Stimulated activated CD8-positive, alpha-beta memory T cell treated with anti-CD3 and anti-CD28 coated beads, Interleukin-15, amount 100 ng/mL, for 48 hours (primary cell): ENCODE results near the gene ADGRB2.

Experiments used
- DNase-seq, 2 donors: peaks; one replicate each; pipeline ENCODE4 v3.0.0-alpha.2; 2020; ENCODE audit warnings: low read depth in 2 of 2

Gene ADGRB2

DNA sequence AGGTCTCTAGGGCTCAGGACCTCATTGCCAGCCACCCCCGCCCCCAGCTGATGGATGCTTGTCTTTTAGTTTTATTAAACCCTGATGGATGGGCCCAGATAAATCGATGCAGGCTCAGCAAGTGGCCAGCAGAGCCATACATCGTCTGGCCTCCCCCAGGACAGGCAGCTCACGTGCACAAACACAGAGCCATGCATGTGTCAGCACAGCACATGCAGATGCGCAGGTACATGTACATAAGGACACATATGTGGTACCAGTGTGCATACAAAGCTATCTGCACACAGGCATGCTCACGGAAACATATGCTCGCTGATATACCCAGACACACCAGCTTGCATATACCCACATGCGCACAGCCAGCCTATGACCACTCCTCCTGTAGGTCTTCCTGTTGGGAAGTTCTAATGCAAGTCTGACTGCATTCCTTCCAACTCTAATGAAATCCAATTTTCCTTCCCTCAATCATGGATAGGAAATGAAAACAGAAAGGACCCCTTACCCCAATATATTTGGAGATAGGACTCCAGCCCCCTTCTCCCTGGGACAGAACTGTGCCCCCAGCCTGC is 61.2 kb downstream of the ADGRB2 start:
- no peak for DNase-seq

DNA sequence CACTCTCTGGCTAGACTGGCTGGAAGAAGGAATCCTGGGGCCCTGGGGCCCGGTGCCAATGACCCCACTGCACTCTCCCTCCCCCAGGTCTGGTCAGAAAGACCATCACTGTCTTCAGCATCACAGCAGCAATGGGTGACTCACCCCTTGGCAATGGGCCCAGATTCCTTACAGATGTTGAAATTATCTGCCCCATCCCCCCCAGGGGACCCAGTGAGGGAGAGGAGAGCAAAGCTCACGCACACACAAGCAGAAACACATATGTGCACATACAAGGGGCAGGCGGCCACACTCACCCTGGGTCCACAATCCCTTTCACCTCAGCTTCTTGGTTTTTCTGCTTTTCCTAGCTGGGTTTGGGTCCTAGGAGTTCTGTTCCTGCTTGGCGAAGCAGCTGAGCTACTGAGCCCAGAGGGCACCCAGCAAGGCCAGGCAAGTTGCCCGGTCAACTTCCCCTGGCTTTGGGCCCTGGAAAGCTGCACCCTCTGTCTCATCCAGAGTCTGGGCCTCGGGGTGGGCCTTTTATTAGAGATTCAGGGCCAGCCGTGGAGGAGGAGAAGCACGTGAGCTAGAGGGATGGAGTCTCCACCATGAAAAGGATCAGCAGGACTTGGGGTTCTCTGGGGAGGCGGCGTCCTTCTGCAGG is 62.9 kb downstream of the ADGRB2 start:
- DNase-seq = no peak

DNA sequence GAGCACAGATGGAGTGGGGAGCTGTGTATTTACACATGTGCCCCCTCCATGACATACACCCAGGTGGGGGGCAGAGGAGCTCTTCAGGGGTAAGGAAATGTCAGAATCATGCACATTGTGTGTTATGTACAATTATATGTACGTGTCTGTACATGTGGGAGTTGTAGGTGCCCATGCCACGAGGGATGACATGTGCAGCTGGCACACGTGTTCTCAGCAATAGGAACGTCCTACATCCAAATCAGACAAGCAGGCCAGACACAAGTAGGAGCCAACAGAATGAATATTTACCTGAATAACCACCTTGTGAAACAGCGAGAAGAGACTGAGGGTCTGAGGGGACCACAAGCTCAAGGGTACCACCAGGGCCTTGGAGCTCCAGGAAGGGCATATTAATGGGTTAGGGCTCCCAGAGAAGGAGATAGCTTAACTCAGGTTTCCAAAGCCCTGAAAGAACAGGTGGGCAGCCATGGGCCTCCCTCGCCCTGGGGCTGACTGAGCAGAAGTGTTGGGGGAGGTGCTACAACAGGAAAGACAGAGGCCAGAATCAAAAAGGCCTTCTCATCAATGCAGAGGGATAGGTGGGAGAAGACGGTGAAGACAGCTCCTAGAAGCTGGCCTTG is 63.6 kb downstream of the ADGRB2 start:
- no peak for DNase-seq

DNA sequence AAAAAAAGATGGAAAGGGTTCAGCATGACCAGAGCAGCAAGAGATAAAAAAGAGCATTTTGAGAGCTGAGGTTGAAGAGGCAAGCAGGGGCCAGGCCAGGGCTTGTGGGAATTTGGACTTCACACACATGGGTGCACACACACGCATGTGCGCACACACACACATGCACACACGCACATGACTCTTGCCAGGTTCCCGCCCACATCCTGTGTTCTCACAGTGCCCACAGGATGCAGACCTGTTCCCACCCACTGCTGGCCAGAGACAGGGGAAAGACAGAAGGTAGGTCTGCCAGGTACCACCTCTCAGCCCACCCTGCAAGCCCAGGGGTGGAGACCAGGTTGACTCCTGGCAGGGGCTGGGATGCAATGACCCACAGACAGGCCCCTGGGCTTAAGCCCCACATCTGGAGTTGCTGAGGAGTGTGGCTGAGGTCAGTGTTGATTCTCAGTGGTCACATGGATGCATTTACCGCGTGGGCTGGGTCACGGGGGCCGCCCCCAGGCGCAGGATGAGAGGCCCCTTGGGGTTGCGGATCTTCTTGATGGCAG is 64.7 kb downstream of the ADGRB2 start:
- no peak for DNase-seq

DNA sequence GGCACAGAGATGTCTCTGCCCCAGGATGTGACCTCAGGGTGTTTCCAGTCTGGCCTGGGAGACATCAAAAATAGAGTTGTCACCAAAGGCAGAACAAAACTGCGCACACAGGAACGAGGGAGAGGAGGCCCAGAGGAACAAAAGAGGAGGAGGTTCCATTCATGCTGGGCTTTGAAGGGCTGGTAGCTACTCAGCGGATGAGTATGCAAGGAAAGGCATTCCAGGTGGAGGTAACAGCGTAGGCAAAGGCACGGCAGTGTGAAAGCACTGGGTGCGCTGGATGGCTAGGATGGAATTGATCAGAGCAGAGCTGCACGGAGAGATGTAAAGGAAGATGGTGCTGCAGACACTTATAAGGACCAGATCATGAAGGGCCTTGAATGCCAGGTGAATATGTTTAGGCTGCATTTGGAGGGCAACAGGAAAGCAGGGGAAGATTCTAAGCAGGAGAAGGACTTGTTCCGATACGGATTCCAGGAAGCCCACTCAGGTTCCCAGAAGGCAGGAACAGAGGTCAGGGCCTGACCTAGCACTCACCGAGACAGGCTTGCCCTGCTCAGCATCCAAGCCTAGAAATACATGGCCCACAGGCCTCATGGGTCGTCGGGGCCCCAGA is 66.7 kb downstream of the ADGRB2 start:
- DNase-seq = no peak

DNA sequence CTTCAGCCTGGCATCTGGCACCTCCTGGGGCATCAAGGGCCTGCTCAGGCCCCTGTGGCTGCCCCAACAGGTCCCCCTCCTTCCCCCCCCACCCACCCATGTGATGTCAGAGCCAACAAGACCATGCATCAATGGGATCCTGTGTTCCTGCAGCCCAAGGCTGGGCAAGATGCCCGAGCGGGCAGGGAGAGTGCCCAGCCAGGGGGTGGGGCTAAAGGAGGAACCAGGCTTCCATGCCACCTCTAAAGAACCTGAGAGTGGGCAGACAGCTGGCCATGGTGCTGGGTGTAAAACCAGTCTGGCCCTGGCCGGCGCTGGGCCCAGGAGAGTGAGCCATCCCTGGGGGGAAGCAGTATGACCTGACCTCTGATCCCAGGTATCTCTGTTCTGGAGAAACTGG is 67.9 kb downstream of the ADGRB2 start:
- no peak for DNase-seq

DNA sequence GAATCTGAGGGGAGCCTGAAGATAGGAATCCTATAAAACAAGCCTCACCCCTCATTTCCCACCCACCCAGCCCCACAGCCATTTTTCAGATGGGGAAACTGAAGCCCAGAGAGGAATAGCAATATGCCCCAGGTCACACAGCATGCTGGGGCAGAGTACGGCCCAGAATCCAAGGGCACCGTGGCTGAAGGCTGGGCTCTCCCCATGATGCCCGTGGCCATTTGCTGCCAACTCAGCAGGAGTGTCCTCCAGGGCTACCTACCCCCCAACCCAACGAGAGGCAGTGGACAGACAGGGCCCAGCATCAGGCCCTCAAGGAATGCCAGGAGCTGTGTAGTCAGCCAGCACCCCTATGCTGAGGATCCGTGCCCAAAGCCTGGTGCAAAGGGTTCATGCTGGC is 68.8 kb downstream of the ADGRB2 start:
- no peak for DNase-seq

DNA sequence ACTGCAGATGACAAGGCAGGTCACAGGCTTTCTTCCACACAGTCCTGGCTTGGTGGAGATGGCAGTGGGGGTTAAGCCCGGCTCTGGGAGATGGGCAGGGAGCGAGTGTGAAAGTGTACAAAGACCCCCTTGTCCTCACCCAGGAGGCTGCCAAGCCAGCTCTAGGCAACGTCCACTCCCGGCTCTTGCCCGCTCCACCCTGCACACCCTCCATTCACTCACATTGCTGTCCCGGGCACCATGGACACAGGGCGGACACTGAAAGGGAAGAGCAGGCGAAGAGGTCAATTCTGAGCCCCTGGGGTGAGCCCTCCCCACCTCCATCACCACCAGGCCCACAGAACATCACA is 69.2 kb downstream of the ADGRB2 start:
- DNase-seq = no peak

DNA sequence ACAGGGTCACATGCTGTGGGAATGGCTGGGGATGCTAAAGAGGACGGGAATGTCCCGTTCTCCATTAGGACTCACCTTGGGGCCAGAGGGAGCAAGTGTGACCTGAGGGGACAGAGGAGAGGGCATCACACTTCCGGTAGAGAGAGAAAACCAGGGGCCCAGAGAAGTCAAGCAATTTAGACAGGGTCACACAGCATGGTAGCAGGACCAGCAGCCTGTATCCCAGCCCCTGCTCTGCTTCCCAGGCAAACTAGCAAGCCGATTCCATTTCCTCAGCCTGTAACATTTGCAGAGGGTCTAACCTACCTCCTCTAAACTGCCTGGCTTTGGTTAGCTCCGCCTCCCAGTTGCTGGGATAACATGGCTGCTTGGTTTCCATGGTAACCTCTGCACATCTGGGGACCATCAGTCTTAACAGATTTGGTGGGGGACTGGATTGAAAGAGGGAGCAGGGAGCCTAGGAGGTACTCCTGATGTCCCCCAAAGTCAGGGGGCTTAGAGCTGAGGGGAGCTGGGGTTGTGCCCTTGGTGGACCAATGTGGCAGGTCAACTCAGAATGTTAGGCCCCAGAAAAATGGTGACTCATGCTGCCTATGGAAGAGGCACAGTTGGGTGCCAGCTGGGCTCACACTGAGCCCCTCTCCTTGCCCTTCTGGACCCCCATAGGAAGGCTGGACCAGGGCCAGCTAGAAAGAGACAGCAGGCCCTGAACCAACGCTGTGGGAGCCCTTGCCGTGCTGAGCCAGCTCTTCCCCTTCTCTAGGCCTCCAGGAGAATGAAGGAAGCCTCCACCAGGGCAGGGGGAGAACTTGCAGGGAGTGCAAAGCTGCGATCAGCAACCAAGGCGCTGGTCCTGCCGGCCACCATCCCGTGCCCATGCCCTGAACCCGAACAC is 69.8 kb downstream of the ADGRB2 start:
- DNase-seq = no peak

DNA sequence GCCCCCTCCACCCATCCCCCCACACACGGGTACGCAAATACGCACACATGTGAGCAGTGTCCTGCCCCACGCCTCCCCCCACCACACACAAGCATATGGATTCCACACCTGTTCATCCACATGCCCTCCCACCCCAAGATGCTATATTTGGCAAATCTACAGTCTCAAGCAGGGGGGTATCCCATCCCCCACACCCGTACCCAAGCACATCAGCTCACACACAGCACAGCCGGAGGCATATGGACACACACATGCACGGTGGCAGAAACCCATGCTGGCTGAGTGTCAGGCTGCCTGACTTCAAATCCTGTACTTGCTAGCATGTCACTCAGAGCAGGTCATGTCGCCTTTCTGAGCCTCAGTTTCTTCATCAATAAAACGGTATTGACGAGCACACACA is 70.9 kb downstream of the ADGRB2 start:
- no peak for DNase-seq

DNA sequence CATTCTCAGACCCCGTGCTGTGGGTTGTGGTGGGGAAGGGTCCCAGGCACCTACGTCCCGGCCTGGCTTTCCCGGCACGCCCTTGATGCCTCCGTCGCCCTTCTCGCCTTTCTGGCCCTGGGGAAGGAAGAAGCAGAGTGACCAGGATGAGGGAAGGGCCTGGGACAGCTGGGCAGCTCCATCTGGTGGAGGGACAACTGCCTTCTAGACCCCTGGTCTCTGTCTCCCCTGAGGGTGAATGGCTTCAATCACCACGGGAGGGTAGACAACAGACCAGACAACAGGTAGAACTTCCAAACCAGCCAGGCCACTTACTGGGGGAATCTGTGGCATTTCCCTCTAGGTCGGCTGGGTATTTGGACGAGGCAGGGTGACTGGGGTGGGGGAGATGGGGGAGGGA is 72.2 kb downstream of the ADGRB2 start:
- DNase-seq = no peak

DNA sequence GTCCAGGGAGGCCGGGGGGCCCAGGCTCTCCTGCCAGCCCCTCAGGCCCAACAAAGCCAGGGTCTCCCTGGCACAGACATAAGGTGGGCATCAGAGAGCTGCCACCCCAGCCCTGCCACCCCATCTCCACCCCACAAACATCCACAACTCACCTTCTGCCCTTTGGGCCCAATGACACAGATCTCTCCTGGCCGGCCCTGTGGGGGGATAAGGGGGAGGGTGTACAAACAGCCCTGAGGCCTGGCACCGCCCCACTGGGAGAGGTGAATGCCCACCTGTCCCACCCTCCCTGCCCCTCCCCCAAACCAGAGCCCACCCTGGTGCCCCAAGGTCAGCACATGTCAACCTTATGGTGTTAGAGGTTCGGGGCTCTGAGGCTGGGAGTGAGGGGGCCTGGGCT is 72.7 kb downstream of the ADGRB2 start:
- no peak for DNase-seq

DNA sequence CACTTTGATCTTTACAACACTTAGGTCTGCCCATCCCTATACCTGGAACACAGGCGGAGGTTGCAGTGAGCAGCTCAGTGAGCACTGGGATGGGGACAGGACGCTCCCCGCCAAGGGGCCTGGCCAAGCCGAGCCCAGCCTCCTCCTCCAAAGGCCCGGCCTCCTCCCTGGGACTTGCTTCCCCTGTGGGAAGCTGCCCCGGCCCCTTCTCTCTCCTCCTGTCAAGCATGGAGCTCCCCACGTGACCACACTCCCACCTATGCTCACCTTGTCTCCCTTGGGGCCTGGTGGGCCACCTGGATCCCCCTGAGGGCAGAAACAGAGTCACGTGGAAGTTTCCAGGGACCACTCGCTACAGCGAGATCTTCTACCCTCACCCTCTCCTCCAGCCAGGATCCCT is 73.2 kb downstream of the ADGRB2 start:
- DNase-seq = no peak

DNA sequence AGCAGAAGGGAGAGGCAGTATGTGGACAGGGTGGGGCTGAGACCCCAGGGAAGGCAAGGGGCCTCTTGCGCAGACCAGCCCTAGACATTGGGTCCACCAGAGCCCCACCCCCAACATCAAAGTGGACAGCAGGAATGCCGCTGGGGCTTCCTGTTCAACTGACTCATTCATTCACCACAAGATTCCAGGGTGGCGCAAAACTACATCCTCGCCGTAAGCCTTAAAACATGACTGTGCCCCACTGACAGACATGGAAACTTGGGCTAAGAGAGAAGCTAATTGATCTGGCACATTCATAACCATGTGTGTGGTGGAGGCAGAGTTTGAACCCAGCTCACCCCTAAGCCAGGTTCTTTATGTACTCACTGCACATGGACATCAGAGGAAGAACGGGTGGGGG is 74.3 kb downstream of the ADGRB2 start:
- DNase-seq = no peak

DNA sequence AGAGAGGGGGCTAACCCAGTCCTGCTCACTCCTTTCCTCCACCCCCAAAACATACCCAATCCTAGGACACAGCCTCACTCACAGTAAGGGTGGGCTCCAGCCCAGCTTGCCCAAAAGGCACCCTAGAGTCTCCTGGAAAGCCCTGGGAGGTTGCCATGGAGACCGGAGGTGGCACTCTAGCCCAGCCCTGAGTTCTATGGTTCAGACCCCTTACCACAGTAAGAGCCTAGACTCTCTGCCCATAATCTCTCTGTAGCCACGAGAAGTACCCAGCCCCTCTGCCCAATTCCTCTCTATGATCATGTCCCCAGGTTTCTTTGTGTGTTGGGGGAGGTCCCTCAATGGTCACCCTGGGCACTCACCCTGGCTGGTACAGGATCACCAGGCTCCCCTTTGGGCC is 74.8 kb downstream of the ADGRB2 start:
- DNase-seq = no peak

DNA sequence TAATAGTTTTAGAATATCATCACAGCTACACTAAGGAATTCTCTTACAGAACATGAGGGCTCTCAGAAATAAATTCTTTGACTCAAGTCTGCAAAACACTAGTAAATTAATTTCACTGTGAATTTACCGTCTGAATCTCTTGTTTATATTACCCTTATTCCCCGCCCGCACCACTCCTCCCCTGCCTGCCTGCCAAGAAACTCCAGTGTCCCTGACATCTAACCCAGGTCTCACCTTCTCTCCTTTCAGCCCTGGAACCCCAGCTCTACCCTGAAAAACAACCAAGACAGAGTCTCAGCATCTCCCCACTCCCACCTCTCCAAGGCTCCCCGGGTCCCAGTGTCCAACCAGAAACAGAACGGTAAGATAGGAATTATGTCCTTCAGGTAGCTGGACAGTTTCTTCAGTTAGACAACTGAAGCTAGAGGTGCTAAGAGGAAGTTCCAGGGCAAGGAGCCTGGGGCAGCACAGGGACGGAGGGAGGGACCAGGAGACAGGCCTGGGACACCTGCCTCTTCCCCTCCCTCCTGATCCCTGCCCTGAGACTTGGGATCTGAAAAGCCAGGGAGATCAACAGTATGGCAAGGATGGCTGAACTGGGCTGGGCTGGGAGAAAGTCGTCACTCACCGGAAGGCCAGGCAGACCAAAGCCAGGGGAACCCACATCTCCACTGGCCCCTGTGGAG is 75.8 kb downstream of the ADGRB2 start:
- DNase-seq = no peak

DNA sequence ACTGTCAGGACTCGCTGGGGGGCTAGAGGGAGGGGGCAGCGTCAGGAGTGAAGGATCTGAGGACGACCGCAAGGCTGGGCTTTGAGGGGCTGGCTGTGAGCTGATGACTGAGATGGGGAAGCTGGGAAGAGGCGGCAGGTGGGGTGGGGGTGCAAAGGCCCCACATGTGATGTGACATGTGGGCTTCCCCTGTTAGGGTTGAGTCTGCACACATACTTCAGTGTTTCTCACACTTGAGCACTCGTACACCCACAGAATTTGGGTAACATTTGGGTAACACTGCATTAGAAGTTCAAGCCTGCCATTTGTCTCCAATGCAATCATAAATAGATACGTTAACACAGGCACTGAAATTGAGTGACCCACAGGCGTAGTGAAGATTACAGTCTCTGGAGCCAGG is 76.5 kb downstream of the ADGRB2 start:
- no peak for DNase-seq

DNA sequence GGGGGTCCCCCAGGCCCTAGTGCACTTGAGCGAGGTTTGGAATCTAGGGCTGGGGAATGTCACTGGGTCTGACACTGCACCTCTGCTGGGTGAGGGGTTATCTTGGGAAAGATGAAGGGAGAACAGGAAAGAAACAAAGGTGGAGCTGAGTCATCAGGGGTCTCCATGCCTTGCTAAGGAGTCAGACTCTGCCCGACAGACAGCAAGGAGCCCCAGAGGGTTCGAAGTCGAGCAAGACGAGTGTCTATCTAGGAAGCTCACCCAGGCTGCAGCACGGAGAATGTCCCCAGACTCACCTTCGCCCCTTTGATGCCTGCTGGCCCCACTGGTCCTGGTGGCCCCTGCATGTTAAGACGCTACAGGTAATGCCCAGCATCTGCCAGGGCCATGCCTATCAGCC is 78.3 kb downstream of the ADGRB2 start:
- DNase-seq = no peak

DNA sequence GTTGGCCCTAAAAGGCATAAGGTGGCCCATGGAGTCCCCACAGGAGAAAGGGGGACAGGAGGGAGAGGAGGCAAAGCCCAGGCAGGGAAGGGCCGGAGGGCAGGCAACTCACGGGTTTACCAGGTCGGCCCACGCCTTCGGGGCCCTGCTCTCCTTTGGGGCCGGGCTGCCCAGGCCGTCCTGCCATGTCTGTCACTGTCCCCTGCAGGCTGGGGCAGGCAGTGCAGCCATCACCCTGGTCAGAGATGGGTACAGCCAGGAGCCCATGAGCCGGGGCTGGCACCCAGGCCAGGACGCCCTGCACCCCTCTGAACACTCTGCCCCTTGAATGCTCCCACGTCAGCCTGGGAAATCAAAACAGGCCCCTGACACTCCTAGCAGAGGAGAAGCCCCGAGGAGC is 80.1 kb downstream of the ADGRB2 start:
- no peak for DNase-seq

DNA sequence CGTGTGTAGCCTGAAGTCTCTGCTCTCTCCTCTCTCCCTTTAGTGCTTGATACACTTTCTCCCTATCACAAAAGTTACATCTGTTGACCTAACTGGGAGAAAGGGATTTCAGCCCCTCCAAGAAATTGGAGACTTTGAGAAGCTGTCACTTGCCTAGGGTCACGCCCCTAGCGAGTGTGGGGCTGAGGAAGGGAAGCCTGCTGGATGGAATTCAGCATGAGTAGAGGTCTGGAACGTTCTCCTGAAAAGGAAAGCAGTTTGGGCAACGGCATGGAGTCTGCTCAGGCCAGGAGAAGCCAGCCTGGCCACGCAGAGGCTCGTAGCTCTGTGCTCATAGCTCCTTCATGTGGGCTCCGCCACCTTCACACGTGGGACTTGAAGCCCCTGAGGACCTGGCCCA is 82.7 kb downstream of the ADGRB2 start:
- DNase-seq = no peak

DNA sequence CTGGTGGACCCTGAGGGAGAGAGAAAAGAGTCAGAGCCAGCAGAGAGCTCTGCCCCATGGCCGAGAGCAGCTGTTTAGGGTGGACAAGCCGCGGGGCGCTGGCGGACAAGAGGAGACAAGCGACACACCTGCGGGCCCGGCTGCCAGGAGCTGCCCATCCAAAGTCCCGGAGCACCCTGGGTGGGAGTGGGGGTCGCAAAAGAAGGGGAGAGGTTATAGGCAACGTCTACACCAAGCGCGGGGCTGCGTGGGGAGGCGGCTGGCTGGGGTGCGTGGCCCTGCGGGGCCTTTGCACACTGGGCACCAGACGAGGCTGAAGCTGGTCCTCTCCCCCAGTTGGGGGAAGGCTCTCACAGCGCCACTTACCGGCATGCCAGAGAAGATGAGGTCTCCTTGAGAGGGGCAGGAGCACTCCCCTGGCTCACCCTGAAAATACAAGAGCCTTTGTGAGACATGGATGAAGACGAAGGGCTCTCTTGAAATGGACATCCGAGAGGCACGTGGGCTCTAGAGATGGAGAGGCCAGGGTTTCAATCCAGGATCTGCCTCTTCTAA is 84.4 kb downstream of the ADGRB2 start:
- DNase-seq = no peak
